GM12892 (cell line): ENCODE results near the gene KIF11.

Experiments used
- POLR2AphosphoS5 ChIP-seq: IDR thresholded peaks from 2 replicates; pipeline ENCODE4 v1.6.1; 2011; ENCODE audit warnings: low read depth, low read length, control low read depth
- TAF1 ChIP-seq: IDR thresholded peaks from 2 replicates; pipeline ENCODE4 v1.6.1; 2011; ENCODE audit warnings: low read depth, mild to moderate bottlenecking, control low read depth, low read length, borderline replicate concordance

DNA sequence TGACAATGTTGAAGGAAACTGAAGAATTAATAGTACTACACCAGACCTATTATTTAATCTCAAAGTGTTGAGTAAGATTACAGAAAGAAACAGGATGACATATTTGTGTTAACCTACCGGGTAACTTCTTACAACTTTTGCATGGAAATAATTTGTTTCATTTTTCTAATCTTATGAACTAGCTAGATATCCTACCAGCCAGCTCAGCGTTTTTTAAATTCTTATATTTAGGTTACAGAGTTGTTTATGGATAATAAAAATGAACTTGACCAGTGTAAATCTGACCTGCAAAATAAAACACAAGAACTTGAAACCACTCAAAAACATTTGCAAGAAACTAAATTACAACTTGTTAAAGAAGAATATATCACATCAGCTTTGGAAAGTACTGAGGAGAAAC is 37.0 kb downstream of the KIF11 start:
- TF ChIP-seq POLR2AphosphoS5 = no peak
- no peak for TF ChIP-seq TAF1
